Measurements from ENCODE around the gene HDAC9.

GRCh38 chr7:18803923-18804322 is 308.4 kb downstream of the HDAC9 start:
- TF ChIP-seq ZNF362 (CRISPR knock-in tag; IDR thresholded peaks at IDR 0.05; ENCODE audit: borderline replicate concordance) (no peak), UBTF (CRISPR knock-in tag; IDR thresholded peaks at IDR 0.05) (no peak), MIER2 (CRISPR knock-in tag; IDR thresholded peaks at IDR 0.05) (no peak), ZNF597 (CRISPR knock-in tag; IDR thresholded peaks at IDR 0.05) (no peak), FOXP4 (CRISPR knock-in tag; IDR thresholded peaks at IDR 0.05) (no peak), XBP1 (CRISPR knock-in tag; IDR thresholded peaks at IDR 0.05) (no peak), ATF7 (IDR thresholded peaks at IDR 0.05) (no peak), ATF7 (CRISPR knock-in tag; IDR thresholded peaks at IDR 0.05) (no peak), CTCF (CRISPR knock-in tag; IDR thresholded peaks at IDR 0.05) (no peak), ZNF670 (CRISPR knock-in tag; IDR thresholded peaks at IDR 0.05; ENCODE audit: borderline replicate concordance) (no peak), RNF2 (conservative IDR thresholded peaks at IDR 0.05; ENCODE audit: low read depth) (no peak), ZNF280D (CRISPR knock-in tag; IDR thresholded peaks at IDR 0.05) (no peak), HMG20A (CRISPR knock-in tag; IDR thresholded peaks at IDR 0.05; ENCODE audit: borderline replicate concordance) (no peak), ISL2 (CRISPR knock-in tag; IDR thresholded peaks at IDR 0.05) (no peak)
